Spleen (tissue), 7 donors: Measurements from ENCODE around the gene GRK4.

Source experiments
- POLR2A ChIP-seq, 3 donors: fragments of 450-650 bp; IDR thresholded peaks; one replicate each; pipeline ENCODE4 v1.5.1; 2017; ENCODE audit warnings: antibody characterized with exemption in 3 of 3, mild to moderate bottlenecking in 1 of 3
- POLR2AphosphoS5 ChIP-seq, 3 donors: sonication (generic); formaldehyde crosslinking; IDR thresholded peaks; one replicate each; pipeline ENCODE4 v1.5.1; 2017; ENCODE audit warnings: antibody characterized with exemption in 3 of 3
- TF ChIP-seq, protein P1 (sequence below), 11 experiments: fragments of 200-600 bp in 7 of 11; fragments of 450-650 bp in 4 of 11; sonication (generic) in 4 of 11; IDR thresholded peaks in 8 of 11; conservative IDR thresholded peaks in 3 of 11; 1 replicate in 7 of 11; 2 replicates in 4 of 11; pipeline versions ENCODE4 v1.4.0 to v1.8.0; 2016 to 2021; ENCODE audit warnings: antibody characterized with exemption in 11 of 11, inconsistent platforms in 4 of 11, mild to moderate bottlenecking in 1 of 11
- donor health status: DM: no; HTN: no; CAD: no; lungs with moderate emphysema.
- donor health status: DM: no; HTN: no; CAD: no.
- donor health status: DM: no; HTN: no; CAD: no.

DNA sequence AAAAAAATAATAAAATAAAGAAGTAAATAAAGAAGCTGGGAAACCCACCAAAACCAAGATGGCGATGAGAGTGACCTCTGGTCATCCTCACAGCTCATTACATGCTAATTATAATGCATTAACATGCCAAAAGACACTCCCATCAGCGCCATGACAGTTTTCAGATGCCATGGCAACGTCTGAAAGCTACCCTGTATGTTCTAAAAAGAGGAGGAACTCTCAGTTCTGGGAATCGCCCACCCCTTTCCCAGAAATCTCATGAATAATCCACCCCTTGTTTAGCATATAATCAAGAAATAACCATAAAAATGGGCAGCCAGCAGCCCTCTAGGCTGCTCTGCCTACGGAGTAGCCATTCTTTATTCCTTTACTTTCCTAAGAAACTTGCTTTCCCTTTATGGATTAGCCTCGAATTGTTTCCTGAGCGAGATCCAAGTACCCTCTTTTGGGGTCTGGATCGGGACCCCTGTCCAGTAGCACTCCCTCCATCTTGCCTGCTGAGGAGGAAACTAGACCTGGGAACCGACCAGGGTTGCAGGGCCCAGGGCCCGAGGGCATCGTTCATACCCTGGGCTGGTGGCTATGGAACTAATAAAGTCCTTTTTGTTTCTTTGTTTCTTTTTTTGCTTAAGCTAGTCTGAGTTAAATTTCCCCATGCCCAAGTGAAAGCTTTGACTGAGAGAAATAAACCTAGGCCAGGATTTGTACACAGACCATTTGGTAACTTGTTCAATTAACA lies 80.1 kb downstream of the GRK4 start:
- TF ChIP-seq, protein P1, sequence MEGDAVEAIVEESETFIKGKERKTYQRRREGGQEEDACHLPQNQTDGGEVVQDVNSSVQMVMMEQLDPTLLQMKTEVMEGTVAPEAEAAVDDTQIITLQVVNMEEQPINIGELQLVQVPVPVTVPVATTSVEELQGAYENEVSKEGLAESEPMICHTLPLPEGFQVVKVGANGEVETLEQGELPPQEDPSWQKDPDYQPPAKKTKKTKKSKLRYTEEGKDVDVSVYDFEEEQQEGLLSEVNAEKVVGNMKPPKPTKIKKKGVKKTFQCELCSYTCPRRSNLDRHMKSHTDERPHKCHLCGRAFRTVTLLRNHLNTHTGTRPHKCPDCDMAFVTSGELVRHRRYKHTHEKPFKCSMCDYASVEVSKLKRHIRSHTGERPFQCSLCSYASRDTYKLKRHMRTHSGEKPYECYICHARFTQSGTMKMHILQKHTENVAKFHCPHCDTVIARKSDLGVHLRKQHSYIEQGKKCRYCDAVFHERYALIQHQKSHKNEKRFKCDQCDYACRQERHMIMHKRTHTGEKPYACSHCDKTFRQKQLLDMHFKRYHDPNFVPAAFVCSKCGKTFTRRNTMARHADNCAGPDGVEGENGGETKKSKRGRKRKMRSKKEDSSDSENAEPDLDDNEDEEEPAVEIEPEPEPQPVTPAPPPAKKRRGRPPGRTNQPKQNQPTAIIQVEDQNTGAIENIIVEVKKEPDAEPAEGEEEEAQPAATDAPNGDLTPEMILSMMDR (IDR thresholded peaks at IDR 0.05 in 8 of 11, conservative IDR thresholded peaks at IDR 0.05 in 3 of 11): no peak
- TF ChIP-seq POLR2AphosphoS5 (IDR thresholded peaks at IDR 0.05): no peak
- TF ChIP-seq POLR2A (IDR thresholded peaks at IDR 0.05): no peak
